MCF 10A (cell line): Measurements from ENCODE around the gene MXD3. TPM values are rescaled to one million over a fixed set of nuclear protein-coding genes. Genes with fewer than 3 reads are reported as not detected.

Source experiments
- BruUV-seq: library from RNA; stranded (reverse); fragments of 400-500 nt; replicated peaks from 2 replicates; lab custom pipeline; 2021; lab: Mats Ljungman, UMichigan
- CTCF ChIA-PET: fragments of 300-600 bp; sonication (Branson Sonifier 250); formaldehyde crosslinking; extraction: SDS; loops from one replicate; lab custom pipeline; 2021; ENCODE audit warnings: antibody characterized with exemption, inconsistent platforms; lab: Yijun Ruan, JAX
- POLR2A ChIA-PET: fragments of 300-600, 350-650 bp; sonication (Branson Sonifier 250); formaldehyde crosslinking; extraction: SDS; loops from one replicate; lab custom pipeline; 2020; ENCODE audit warnings: antibody characterized with exemption, inconsistent platforms; lab: Yijun Ruan, JAX
- DNase-seq: peaks from one replicate; pipeline ENCODE4 v3.0.0-alpha.2; 2018; ENCODE audit not compliant: unreplicated experiment
- H3K27ac Mint-ChIP-seq: one replicate; pipeline ENCODE4 v1.8.0; 2022; ENCODE audit warnings: mild to moderate bottlenecking, low read depth, mixed read lengths; ENCODE audit not compliant: unreplicated experiment
- H3K27me3 Mint-ChIP-seq: one replicate; pipeline ENCODE4 v1.8.0; 2022; ENCODE audit warnings: mixed read lengths; ENCODE audit not compliant: insufficient read depth, unreplicated experiment
- H3K36me3 Mint-ChIP-seq: one replicate; pipeline ENCODE4 v1.8.0; 2022; ENCODE audit warnings: mild to moderate bottlenecking, moderate library complexity, mixed read lengths; ENCODE audit not compliant: insufficient read depth, unreplicated experiment
- H3K4me1 Mint-ChIP-seq: one replicate; pipeline ENCODE4 v1.8.0; 2022; ENCODE audit warnings: mixed read lengths; ENCODE audit not compliant: insufficient read depth, unreplicated experiment
- H3K4me3 Mint-ChIP-seq: one replicate; pipeline ENCODE4 v1.8.0; 2022; ENCODE audit warnings: mild to moderate bottlenecking, moderate library complexity, mixed read lengths; ENCODE audit not compliant: unreplicated experiment
- H3K9me3 Mint-ChIP-seq: one replicate; pipeline ENCODE4 v1.8.0; 2022; ENCODE audit warnings: mixed read lengths; ENCODE audit not compliant: unreplicated experiment
- intact Hi-C: fragments of 100-400 bp; cut with micrococcal nuclease; formaldehyde crosslinking; loops from 2 replicates; pipeline ENCODE4 v1.14.1; 2022
- total RNA-seq: library from RNA; stranded (reverse); gene quantifications from 2 replicates; pipeline ENCODE4 v1.2.3, GENCODE V29; 2022
- TF ChIP-seq, protein P1 (sequence below): fragments of 200-600 bp; IDR thresholded peaks from one replicate; pipeline ENCODE4 v1.8.0; 2022; ENCODE audit warnings: antibody characterized with exemption, mild to moderate bottlenecking; ENCODE audit not compliant: unreplicated experiment

MXD3 gene
- total RNA-seq, 1 experiment from 2014 or later, result 13.2 TPM

DNA sequence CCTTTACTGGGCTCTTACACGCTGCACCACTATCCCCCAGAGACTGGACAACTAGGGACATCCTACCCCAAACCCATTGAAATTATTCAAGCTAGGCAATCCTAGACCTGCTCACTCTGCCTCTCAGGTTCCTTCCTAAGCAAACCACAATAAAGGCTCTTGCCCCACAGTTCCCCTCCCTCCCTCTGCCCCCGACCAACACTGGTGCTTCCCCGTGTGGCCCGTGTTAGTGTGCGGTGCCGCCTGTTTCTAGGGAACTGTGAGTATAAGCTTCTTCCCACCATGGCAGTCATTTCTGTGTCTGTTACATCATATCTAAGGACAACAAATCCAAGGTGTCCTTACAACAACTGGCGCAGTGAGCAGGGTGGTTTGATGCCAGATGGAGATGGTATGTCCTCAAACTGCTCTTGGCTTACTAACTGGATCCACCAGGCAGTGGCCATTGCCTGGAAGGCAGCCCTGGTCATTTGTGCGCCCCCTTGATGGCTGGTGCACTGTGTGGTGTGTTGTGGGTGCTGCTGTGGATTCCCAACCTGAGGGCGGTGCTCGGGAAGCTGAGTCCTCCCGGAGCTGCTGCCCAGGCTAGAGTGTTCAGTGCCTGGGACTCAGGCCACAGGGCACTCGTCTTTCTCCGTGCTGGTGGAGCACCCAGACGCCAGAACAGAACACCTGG, 8.4 kb upstream of the MXD3 start:
- Mint-ChIP-seq H3K9me3 (no peaks in the 10 kb centered on the region), H3K27me3 (no peaks in the 10 kb centered on the region), H3K4me1 (no peaks in the 10 kb centered on the region), H3K4me3 (no peak overlapping the region), H3K36me3 (peaks cover 35% of the 10 kb centered on the region), H3K27ac (no peak overlapping the region)
- ChIA-PET POLR2A (interaction anchor here (0.8 to 1.6 kb wide), 7 partner anchors 10 to 120 kb away, joined by 3 to 5 read pairs (median 3); partner anchors contain the start of gene LMAN2), CTCF (interaction anchor here (0.6 to 6.5 kb wide), 12 partner anchors 9 to 207 kb away, joined by 3 to 59 read pairs (median 8); no protein-coding TSS in a partner anchor)
- DNase-seq, result no peak
- BruUV-seq, result no TSS peak
- TF ChIP-seq, protein P1, sequence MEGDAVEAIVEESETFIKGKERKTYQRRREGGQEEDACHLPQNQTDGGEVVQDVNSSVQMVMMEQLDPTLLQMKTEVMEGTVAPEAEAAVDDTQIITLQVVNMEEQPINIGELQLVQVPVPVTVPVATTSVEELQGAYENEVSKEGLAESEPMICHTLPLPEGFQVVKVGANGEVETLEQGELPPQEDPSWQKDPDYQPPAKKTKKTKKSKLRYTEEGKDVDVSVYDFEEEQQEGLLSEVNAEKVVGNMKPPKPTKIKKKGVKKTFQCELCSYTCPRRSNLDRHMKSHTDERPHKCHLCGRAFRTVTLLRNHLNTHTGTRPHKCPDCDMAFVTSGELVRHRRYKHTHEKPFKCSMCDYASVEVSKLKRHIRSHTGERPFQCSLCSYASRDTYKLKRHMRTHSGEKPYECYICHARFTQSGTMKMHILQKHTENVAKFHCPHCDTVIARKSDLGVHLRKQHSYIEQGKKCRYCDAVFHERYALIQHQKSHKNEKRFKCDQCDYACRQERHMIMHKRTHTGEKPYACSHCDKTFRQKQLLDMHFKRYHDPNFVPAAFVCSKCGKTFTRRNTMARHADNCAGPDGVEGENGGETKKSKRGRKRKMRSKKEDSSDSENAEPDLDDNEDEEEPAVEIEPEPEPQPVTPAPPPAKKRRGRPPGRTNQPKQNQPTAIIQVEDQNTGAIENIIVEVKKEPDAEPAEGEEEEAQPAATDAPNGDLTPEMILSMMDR, result no peak
- intact Hi-C loops, result loop anchor here (2.0 to 5.0 kb wide), 2 partner anchors 43 to 182 kb away; no protein-coding TSS in a partner anchor

- ChIA-PET CTCF (interaction anchor here (0.6 to 6.5 kb wide), 37 partner anchors 8 to 289 kb away, joined by 3 to 59 read pairs (median 4); no protein-coding TSS in a partner anchor), POLR2A (interaction anchor here (1.2 to 1.5 kb wide), 3 partner anchors 12 to 180 kb away, joined by 3 to 6 read pairs (median 3); partner anchors contain the start of gene PDLIM7)
- H3K27ac Mint-ChIP-seq, result no peak overlapping the region
- no peak overlapping the region for H3K4me3 Mint-ChIP-seq
- peak; percentile 85 for DNase-seq
- intact Hi-C loops, result loop anchor here (1.0 to 5.0 kb wide), 5 partner anchors 45 to 184 kb away; no protein-coding TSS in a partner anchor
- H3K36me3 Mint-ChIP-seq, result peaks cover 35% of the 10 kb centered on the region
- TF ChIP-seq, protein P1, result peak; percentile 92
- no peaks in the 10 kb centered on the region for H3K4me1 Mint-ChIP-seq
- no TSS peak for BruUV-seq
- no peaks in the 10 kb centered on the region for H3K9me3 Mint-ChIP-seq
- no peaks in the 10 kb centered on the region for H3K27me3 Mint-ChIP-seq
Measured at GRCh38 chr5:177317959-177318377, 6.3 kb upstream of the MXD3 start.

- no peak for DNase-seq
- Mint-ChIP-seq H3K4me3 (no peak overlapping the region), H3K9me3 (no peaks in the 10 kb centered on the region), H3K27me3 (no peaks in the 10 kb centered on the region), H3K4me1 (peaks cover 11% of the 10 kb centered on the region), H3K36me3 (peaks cover 28% of the 10 kb centered on the region), H3K27ac (no peak overlapping the region)
- TF ChIP-seq, protein P1, result no peak
- POLR2A ChIA-PET, result interaction anchor here (0.7 to 1.3 kb wide), 6 partner anchors 8 to 139 kb away, joined by 3 to 5 read pairs (median 3); partner anchors contain the start of genes PRELID1 and RAB24
- CTCF ChIA-PET, result interaction anchor here (0.6 to 6.5 kb wide), 14 partner anchors 13 to 741 kb away, joined by 3 to 59 read pairs (median 8); partner anchors contain the start of genes F12 and LMAN2
- no TSS peak for BruUV-seq
- intact Hi-C loops, result loop anchor here (5.0 kb wide), 1 partner anchor 186 kb away; no protein-coding TSS in a partner anchor
Measured at GRCh38 chr5:177316005-177316404, 4.3 kb upstream of the MXD3 start.

GRCh38 chr5:177315411-177315810, 3.7 kb upstream of the MXD3 start:
- peaks cover 26% of the 10 kb centered on the region for H3K36me3 Mint-ChIP-seq
- H3K27me3 Mint-ChIP-seq, result no peaks in the 10 kb centered on the region
- BruUV-seq, result no TSS peak
- peaks cover 17% of the 10 kb centered on the region for H3K4me1 Mint-ChIP-seq
- no peak overlapping the region for H3K27ac Mint-ChIP-seq
- TF ChIP-seq, protein P1, result no peak
- CTCF ChIA-PET, result interaction anchor here (0.6 to 6.5 kb wide), 8 partner anchors 14 to 740 kb away, joined by 3 to 59 read pairs (median 4); partner anchors contain the start of gene F12
- H3K9me3 Mint-ChIP-seq, result no peaks in the 10 kb centered on the region
- H3K4me3 Mint-ChIP-seq, result no peak overlapping the region
- POLR2A ChIA-PET, result interaction anchor here (0.9 to 1.3 kb wide), 3 partner anchors 9 to 87 kb away, joined by 3 to 4 read pairs (median 3); no protein-coding TSS in a partner anchor
- DNase-seq, result no peak
- intact Hi-C loops, result loop anchor here (5.0 kb wide), 1 partner anchor 187 kb away; no protein-coding TSS in a partner anchor
